Panc1 (cell line): ENCODE measurements around the gene PPFIA4.

Experiments used
- CTCF ChIP-seq: fragments of 450-650 bp; IDR thresholded peaks from 2 replicates; pipeline ENCODE4 v1.5.1; 2017; ENCODE audit warnings: mild to moderate bottlenecking
- POLR2AphosphoS5 ChIP-seq: IDR thresholded peaks from 2 replicates; pipeline ENCODE4 v1.6.1; 2012; ENCODE audit warnings: mild to moderate bottlenecking, low read depth, low read length, moderate library complexity
- REST ChIP-seq, 2 experiments: IDR thresholded peaks; 2 replicates each; pipeline ENCODE4 v1.6.1; 2011 to 2012; ENCODE audit warnings: low read depth in 2 of 2, control low read depth in 1 of 2, low read length in 1 of 2, mild to moderate bottlenecking in 1 of 2, moderate library complexity in 1 of 2; ENCODE audit not compliant: insufficient read depth in 1 of 2

- peak; percentile 91 for TF ChIP-seq CTCF
- no peak for TF ChIP-seq POLR2AphosphoS5
- TF ChIP-seq REST (IDR thresholded peaks at IDR 0.05; ENCODE audit: insufficient read depth in 1 of 2, low read depth in 2 of 2, low read length in 1 of 2): 0 out of 4 replicates have a peak, but pooled peaks of 1 of the 2 experiments have one; percentile 52
Observed at GRCh38 chr1:203117611-203118575, 91.6 kb downstream of the PPFIA4 start.
